NCI-H146 treated with DMSO at 0.1 percent for 48 hours (cell line): ENCODE data around the gene BOLA1.
"Not testable (repeated sequence)": the region's sequence is repeated elsewhere in the genome, so short reads cannot be mapped to it uniquely, and the experiment has no call there.

Experiments used
- DNase-seq: peaks from one replicate; lab custom pipeline; 2025; ENCODE audit not compliant: unreplicated experiment; lab: John Stamatoyannopoulos, UW

The BOLA1 gene

DNA sequence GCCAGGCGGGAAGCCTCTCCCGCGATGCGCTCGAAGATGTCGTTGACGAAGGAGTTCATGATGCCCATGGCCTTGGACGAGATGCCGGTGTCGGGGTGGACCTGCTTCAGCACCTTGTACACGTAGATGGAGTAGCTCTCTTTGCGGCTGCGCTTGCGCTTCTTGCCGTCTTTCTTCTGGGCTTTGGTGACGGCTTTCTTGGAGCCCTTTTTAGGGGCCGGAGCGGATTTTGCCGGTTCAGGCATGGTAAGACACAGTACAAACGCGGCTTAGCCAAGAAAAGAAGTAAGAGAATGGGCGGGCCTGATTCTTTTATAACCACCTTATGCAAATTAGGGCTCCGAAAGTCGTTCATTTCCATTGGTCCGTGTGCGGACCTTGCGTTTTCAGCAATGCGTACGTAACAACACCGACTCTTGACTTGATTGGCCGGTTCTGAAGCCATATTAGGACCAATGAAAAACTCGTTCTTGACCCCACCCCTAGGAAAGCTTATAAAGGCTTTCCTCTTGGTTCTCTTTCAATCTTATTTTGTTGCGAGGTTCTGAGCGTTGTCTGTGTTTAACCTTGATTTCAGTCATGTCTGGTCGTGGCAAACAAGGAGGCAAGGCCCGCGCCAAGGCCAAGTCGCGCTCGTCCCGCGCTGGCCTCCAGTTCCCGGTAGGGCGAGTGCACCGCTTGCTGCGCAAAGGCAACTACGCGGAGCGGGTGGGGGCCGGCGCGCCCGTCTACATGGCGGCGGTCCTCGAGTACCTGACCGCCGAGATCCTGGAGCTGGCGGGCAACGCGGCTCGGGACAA, 12.8 kb upstream of the BOLA1 start:
- peak; percentile 98 for DNase-seq

DNA sequence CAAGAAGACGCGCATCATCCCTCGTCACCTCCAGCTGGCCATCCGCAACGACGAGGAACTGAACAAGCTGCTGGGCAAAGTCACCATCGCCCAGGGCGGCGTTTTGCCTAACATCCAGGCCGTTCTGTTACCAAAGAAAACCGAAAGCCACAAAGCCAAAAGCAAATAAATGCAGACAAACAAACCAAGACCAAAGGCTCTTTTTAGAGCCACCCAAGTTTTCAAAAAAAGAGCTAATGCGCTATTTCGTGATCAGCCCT, 12.2 kb upstream of the BOLA1 start:
- DNase-seq = not testable (repeated sequence)

DNA sequence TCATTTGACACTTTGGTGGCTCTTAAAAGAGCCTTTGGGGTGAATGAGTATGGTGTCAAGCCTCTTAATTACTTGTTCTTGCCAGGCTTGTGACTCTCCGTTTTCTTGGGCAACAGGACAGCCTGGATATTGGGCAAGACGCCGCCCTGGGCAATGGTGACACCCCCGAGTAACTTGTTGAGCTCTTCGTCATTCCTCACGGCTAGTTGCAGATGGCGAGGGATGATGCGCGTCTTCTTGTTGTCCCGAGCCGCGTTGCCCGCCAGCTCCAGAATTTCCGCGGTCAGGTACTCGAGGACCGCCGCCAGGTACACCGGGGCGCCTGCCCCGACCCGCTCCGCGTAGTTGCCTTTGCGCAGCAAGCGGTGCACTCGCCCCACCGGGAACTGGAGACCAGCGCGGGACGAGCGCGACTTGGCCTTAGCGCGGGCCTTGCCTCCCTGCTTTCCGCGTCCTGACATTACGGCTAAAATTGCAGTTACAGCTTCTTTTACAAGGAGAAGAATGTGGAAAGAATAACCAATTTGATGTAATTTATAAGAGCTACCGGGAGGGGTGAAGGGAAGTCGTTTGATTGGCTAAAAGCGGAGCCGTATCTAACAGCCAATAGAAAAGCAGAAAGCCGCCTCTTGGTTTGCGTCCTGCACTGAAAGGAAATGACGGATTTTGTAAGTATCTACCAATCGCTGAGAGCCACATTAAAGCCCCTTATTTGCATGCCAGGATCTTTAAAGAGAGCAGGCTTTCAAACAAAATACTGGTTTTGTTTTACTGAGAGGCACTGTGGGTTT, 11.7 kb upstream of the BOLA1 start:
- peak; percentile 97 for DNase-seq

DNA sequence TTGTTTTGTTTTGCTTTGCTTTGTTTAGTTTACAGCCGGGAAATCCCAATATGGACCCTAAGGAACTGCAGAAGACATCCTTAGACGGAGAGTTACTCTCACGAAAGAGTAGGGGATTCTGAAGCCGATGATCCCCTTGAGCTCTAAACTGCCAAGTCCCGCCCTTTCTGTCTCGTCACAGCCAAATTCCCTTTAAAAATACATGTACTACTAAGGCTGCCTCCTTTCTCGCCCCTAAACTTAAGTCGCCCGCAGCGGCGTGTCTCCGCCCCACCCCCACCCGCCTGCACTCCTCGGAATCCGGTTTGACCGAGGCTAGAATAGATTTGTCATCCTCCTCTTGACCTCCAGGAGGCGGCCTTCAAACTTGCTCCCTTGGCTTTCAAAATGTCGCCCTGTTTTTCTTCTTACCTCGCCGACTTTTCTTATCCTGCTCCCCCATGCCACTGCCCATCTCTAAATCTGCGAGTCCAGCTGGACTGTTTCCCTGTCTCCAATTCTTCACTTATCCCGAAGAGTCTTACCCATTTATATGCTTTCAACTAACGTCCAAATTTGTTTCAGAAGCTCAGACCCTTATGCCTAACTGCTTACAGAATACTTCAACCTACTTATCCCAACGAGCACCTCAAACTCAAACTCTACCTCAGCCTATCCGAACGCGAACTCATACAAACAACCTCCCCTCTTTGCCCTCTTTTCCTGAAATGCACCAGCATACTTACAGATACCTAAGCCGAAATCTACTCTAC, 10.9 kb upstream of the BOLA1 start:
- DNase-seq = peak; percentile 88

DNA sequence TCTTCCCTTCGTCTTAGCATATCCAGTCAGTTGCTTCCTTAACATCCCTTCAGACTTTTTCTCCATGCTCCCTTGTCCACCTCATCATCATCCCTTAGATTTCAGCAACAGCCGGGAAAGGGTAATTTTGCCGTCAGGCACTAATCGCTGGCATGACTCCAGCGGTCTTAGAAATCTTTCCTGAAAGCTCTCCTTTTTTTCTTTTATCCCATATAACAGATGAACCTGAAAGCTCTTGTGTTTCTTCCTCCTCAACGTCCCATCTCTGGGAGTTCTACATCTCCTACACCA, 10.4 kb upstream of the BOLA1 start:
- DNase-seq = peak; percentile 53

DNA sequence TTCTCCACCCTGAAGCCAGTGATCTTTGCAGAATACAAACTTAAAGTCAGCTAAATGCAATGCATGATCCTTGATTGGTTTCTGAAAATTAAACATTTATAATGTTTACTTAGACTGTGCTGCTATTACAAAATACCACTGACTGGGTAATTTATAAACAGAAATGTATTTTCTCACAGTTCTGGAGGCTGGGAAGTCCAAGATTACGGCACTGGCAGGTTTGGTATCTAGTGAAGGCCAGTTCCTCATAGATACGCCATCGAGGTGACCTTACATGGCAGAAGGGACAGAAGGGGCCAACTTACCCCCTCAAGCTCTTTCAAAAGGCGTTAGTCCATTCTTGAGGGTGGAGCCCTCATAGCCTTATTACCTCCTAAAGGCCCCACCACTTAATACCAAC, 2.8 kb upstream of the BOLA1 start:
- no peak for DNase-seq

DNA sequence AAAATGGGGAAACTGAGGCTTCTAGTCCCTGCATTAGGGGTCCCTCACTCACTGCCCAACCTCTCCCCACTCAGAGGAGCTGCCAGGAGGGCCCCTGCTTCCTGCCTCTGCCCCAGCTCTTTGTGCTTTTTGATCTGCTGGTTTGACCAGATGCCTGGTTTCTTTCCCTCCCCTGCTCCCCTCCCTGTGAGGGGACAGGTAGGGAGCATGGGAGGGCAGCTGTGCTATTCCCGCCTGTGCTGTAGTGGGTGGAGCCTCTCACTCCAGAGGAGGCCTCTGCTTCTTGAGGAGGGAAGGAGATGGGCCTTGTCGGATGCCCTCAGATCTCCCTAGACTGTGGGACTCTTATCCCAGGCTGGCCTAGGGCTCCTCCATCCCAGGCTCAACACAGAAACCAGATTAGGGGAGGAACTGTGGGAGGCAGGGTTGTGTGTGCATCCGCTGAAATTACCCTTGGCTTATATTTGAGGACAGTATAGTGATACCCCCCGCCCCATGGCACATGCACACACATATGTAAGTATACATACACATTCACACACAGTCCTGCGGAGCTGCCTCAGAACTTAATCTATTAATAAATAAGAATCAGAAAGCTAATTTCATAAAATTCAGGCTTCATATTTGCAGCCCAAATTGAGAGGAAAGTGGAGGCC, 4.6 kb downstream of the BOLA1 start:
- DNase-seq = no peak

DNA sequence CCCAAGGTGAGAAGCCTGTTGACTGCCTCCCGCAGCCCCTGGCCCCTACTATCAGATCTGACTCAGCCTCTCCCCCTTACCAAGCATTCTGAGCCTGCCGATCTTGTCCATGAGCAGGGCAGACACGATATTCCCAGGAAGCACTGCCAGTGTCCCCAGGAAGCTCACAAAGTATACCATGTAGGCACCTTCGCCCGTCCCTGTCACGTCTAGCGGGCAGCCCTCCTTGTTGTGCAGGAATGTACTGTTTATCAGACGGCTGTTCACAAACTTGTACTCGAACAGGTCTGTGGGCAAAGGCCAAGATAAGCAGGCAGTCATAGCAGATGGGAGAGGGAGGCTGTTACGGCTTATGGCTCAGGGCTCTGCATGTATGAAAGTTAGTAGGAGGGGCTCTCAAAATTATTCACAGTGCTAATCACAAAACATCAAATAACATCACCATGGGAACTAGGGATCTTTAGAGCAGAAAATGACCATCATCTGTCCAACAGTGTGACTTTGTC, 7.3 kb downstream of the BOLA1 start:
- DNase-seq = no peak

DNA sequence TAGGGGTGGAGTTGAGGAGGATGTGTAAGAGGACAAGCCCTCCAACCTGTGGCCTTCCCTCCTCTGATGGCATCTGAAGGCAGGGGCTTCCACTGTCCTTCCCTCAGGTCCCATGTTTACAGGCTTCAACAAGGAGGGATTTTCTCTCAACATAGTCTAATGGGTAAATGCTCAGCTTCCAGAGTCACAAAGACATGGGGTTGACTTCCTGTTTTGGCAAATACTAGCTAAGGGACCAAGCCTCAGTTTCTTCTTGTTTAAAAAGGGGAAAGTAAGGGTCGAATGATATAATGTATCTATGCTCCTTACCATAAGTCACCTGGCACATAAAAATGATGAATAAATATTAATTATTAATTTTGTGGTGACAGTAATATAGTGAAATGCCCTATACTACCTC, 15.2 kb downstream of the BOLA1 start:
- DNase-seq = no peak

DNA sequence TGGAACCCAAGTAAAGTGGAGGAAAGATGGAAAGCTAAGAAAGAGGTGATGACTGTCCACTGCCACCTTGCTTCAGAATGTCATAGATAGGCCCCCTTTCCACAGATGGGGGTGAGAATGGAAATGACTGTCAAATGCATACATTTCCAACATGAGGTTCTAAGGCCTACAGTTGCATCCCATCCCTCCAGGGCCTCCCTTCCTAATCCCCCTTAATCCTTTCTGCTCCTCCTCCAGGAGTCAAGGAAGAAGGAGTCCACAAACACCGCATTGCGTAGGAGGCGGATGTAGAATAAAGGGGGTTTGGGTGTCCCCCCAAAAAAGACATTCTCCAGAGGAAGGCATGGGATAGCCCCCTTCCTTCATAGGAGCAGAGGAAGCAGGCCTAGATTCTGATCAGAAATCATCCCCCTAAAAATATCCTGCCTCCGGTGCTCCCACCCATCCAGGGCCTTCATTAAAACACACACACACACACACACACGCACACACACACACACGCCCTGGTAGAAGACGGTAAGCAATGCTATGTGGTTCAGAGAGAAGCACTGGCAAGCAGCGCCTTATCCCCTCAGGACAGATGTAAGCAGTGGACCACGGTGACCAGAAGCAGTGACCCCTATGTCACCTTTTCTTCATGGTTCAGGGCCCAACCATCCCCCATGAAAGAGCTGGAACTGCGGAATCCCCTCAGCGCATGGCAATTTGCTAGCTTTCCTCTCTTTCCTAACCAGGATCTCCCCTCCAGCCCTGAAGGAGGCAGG, 16.2 kb downstream of the BOLA1 start:
- DNase-seq = no peak

DNA sequence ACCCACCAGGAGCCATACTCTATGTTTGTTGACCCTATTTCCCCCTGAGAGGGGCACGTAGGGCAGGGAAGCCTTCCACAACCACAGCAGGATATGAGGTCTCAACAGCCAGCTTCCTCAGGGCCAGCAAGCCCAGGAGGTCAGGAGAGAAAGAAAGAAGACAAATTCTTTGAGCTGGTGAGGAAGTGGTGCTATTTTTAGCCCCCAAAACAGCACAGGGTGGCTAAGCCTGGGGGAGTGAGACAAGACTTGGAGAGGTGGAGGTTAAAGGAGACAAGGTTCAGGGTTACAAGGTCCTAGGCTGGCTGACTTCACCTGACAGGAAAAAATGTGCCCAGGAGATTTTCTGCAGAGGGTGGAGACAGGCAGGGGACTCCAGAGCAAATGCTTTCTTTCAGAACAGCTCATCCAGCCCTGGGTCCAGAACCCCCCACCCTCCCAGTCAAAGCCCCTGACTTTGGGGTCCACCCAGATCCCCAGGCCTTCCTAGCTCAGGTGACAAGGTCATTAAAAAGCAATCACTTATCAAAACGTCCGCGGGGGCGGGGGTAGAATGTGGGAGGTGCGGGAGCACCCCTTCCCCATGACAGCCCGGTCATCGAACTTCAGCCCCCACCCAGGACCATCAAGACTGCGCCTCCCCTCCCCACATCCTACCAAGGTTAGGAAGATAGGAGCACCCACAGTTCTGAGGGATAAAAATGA, 17.0 kb downstream of the BOLA1 start:
- no peak for DNase-seq

DNA sequence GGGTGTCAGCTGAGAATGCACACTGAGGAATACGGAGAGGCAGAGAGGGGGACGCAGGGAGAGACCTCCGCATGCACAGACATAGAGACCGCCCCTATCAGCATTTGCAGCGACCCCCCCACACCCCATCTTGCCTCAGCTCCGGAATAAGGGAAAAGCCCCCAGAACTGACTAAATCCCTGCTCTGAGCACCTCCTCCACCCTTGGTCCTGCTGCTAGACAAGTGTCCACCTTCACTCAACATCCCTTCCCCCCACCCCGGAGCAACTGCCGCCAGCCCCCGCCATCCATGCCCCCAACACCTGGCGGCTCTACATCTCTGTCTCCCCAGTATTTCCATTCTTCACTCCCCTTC, 17.5 kb downstream of the BOLA1 start:
- DNase-seq = no peak

DNA sequence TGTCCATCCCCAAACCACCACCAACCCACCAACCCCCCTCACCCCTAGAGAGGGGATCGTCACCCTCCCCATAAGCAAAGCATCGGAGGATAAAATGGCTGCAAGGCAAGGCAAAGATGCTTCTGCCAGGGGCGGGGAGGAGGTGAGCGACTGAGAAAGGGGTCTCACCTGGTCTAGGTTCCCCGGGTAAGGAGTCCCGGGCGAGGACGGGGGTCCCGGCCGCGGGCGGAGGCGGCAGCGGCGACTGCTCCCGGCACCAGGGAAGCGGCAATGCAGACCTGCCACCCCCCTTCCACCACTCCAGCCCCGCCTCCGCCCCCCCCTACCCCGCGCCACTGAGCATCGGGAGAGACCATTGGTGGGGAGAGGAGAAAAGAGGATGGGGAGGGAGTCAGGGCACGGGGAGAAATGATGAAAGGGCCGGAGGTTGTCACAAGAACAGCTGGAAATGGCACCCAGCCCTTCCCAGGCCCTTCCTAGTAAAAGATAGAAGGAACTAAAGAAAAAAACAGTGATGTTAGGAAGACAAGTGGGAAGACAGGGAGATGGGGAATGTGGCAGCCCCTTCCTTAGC, 18.3 kb downstream of the BOLA1 start, which contains the start of gene SV2A:
Gene SV2A, minus strand, starts transcription at position 274 of the 574 bp plus-strand sequence. CDS start 4,004 bp downstream, outside the sequence.
- DNase-seq = peak; percentile 52

DNA sequence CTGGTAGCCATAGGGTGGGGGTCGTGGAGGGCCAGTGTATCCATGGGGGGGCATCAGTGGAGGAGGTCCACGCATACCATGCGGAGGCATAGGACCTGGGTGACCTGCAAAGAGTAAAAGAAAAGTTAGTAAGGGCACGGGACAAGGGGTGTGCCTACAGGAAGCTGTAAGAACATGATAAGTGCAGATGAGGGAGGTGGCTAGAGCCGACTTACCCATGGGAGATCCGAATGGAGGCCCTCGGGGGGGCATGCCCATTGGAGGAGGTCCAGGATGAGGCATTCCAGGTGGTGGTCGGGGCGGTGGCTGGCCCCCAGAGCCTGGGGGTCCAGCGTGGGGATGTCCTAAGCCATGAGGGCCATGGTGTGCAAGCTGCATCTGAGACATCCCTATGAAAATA, 24.3 kb downstream of the BOLA1 start:
- no peak for DNase-seq

DNA sequence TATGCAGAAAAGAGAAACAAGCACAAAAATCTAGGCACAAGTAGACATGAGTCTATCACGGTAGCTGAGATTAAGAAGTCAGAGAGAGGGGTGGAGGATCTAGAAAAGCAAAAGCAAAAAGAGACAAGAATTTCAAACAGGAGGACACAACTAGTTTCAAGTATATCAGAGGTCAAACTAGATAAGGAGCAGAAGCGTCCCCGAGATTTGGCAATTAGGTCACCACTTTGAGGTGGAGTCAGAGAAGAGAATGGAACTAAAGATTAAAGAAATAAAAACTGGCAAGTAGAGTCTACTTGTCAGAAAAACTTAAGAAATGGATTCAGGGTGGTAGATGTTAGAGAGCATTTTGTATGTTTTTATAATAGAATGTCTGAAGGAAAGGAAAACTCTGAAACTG, 26.0 kb downstream of the BOLA1 start:
- DNase-seq = no peak

DNA sequence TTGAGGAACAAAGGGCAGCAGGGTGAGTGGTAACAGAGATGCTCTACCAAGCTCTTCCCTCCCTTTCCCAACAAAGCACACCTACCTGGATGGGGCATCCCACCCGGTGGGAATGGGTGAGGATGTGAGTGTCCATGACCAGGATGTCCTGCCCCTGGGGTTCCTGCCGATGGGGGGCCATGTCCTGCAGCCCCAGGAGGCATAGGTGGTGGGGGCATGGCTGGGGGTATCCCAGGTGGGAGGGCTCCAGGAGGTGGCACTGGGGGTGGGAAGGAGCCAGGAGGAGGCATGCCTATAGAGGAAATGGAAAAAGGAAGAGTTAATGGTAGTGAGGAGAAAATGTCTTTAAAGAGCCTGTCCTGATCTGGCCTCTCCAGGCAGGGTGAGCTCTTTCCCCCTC, 26.4 kb downstream of the BOLA1 start:
- DNase-seq = no peak

DNA sequence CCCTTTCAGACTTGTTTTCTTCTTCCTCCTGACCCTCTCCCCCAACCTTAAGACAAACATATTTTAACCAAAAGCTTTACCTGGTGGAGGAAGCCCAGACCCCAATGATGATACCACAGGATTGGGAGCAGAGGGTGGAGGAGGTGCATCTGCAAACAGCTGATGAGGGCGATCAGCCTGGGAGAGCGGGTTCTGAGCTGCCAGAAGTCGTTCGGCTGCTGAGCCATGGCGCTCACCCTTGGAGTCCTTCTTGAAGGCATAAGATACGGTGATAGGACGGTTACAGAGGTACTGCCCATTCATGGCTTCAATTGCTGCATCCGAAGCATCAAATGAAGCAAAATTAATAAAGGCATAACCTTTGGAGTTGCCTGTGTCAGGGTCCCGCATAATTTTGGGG, 26.9 kb downstream of the BOLA1 start:
- no peak for DNase-seq

DNA sequence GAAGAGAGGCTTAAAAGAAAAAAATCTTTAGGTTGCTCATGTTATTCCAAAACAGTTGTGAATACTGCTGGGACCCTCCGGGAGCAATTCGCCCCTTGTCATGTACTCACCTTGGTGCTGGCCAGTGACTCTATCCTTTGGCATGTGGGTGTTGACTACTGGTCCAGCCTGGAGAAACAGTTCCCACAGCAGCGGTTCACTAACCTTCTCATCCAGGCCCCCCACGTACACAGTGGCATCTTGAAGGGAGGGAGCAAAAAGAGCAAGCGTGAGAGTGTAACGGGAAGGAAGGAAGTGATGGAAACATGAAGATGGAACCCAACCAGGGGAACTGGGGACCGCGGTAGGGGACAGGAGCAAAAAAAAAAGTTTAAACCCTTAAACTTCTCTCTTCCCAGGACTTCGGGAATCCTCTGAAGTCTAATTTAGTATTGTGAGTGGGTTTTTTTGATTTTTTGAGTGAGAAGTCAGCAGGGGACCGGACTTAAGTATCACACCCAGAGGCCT, 27.7 kb downstream of the BOLA1 start:
- no peak for DNase-seq

DNA sequence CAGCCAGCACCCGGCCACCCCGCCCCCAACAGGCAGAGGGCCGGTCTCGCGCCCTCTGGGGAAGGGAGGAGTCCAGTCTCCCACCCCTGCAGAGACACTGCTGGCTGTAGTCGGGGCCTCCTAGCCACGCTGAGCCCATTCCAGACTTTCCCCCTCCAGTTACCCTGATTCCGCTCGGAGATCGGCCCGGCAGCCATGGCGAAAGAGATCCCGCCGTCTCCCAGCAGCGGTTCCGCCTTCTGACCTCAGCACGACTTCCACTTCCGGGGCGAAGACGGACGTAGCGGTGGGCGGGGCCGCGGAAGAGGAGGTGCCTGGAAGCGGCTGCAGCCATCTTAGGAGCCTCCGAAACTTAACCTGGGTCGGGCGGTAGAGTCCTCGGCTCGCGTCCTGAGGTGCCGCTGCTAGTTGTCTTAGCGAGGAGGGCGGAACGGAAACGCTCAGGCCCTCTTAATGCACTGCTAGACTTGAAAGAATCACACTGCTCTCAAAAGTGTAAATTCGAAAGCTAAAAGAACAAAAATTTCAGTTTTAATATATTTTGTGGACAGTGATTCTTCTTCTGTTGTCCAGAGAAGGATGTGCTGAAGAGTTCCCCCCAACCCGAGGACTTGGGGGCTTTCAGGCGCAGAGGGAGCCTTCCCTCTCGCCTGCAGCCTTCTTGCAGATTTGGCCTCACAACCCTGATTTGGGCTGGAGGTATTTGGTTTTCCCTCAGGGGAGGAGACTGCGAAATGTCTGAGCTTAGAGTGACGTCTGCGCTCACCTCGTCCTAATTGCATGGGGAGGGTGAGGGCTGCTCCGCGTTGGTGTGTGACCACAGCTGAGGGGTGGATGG, 28.4 kb downstream of the BOLA1 start, which contains the start of gene SF3B4:
Gene SF3B4, minus strand, starts transcription at position 241 of the 838 bp plus-strand sequence. Its CDS starts 44 bp downstream, at position 197.
- DNase-seq = peak; percentile 88
